NCI-H748 (cell line): ENCODE data around the gene LPGAT1.
"Not testable (repeated sequence)": the region's sequence is repeated elsewhere in the genome, so short reads cannot be mapped to it uniquely, and the experiment has no call there.

Experiments used
- DNase-seq: peaks from one replicate; lab custom pipeline; 2025; ENCODE audit not compliant: unreplicated experiment; lab: John Stamatoyannopoulos, UW

LPGAT1 gene

GRCh38 chr1:211708006-211708405 is 122.6 kb downstream of the LPGAT1 start:
- no peak for DNase-seq

DNA sequence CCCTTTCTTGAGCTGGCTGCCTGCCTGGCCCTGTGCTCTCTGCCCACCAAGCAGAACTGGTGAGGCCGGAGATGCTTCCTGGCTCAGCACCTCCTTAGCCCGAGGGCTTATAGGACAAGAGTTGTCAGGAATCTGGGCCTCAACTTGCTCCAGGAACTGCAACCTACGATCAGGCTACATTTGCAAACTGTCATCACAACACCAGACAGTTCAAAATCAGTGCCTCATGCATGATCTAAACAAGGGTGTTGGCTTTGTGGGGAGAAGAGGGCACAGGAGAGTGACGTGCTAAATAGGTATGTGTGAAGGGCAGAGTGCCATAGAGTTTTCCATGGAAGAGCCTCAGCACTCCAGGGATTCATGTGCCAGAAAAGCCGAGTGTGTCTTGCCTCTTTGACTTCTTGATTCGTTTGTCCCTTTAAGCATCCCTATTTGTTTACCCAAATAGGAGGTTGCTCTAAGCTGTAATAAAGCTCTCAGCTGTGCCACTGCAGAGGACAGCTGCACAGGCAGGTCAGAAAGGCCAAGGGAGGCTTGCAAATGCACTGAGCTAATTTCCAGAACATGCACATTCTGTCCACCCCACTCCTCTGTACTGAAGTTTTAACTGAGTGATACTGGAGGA is 125.0 kb downstream of the LPGAT1 start:
- peak; percentile 7 for DNase-seq

DNA sequence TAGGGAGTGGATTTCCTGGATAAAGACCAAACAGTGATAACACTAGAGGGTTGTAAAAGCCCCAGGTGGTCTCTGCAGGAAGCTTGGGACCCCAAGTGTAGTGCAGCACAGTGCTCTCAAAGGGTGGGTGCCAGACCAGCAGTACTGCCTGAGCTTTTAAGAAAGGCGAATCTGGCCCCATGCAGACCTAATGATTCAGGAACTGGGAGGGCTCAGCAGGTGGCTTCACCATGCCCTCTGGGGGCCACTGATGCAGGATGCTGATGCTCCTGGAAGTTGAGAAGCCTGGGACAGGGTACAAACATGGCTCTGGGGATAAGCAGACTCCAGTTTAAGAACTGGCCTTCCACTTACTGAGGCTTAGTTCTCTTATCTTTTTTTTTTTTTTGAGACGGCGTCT is 126.0 kb downstream of the LPGAT1 start:
- no peak for DNase-seq

GRCh38 chr1:211703812-211704537 is 126.6 kb downstream of the LPGAT1 start:
- DNase-seq, result peak; percentile 95

DNA sequence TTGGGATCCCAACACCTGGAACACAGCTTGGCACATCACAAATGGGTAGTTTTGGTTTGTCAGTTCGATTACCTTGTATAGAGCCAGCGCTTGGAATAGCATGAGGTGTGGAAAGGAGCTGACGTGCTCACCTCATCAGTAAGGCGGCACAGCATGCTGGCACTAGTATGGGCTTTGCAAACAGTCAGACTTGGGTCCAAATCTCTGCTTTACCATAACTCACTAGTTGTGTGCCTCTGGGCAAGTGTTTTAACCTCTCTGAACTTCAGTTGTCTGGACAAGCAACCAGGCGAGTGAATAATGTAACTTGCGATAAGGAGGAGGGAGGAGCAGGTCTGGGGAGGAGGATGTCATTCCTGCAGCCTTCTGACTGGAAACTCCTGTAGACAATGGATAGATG is 128.8 kb downstream of the LPGAT1 start:
- DNase-seq, result no peak

DNA sequence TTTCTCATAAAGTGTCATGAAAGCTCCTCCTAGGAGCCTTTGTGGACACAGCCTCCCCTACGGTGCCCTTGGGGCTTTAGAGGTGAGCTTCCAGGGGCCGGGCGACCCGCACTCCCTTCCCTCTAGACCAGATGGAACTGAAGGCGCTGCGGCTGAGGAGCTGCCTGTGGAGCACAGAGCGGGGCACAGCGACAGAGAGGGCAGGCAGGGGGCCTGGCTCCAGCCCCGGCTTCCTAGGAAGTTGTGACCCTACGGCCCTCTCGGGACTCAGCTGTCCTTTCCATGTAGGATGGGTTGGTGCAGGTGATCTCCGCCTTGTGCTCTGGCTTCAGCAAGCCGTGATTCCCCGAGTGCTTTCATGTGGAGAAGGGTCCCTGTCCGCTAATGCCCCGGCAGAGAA is 131.5 kb downstream of the LPGAT1 start:
- DNase-seq, result no peak

- DNase-seq, result peak; percentile 80
Observed at GRCh38 chr1:211698161-211699026, 132.2 kb downstream of the LPGAT1 start.

DNA sequence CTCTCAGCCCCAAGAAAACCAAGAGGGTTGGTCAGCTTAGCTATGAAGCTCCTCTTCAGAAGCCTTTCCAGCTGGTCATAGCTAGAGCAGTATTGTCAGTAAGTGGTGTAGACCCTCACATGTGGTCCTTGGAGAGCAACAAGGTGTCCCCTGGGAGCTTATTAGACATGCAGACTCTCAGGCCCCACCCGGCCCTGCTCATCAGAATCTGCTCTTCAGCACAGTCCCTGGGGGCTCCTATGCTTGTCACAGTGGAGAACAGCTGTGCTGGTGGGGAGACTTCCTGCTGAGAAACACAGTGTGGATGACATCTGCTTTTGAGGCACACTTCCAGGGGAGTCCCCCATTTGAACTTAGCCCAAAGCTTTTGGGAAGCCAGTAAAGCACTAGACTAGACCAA is 133.2 kb downstream of the LPGAT1 start:
- DNase-seq, result no peak

DNA sequence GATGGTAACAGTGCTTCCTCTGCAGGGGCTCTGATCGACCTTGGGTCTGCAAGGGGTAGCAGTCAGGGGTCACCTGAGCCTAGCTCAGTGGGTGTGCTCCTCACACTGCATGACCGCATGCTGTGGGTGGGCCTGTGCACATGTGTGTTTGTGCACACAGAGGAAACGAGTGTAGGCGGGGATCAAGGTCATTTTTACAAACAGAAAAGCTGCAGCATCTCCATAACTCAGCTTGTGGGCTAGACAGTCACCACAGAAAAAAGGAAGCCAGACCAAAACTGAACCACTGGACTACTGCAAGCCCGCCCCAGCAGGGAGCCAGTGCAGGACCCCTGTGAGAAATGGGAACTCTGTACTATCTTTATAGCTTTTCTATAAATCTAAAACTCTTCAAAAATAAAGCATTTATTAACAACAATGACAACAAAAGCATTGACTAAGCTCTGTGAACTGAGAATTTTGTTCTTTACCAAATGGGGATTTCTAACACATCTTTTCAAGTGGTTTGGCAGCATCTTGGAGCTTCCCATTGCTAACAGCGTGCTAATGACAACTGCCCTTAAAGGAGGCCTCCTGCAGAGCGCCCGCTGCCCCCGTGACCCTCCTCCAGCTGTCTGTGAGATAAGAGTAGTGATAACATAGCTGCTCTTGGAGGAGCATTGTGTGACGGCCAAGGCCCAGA is 135.3 kb downstream of the LPGAT1 start:
- no peak for DNase-seq

- DNase-seq, result not testable (repeated sequence)
Observed at GRCh38 chr1:211693911-211694310, 136.7 kb downstream of the LPGAT1 start.
